NCI-H82 (cell line): ENCODE data around the gene JKAMP.

Source experiments
- DNase-seq: peaks from one replicate; lab custom pipeline; 2025; lab: John Stamatoyannopoulos, UW

The JKAMP gene

GRCh38 chr14:59540852-59541251 is 56.5 kb downstream of the JKAMP start:
- no peak for DNase-seq

- DNase-seq = no peak
These were observed 57.4 kb downstream of the JKAMP start for GRCh38 chr14:59541731-59542130.

GRCh38 chr14:59543873-59544272 is 59.6 kb downstream of the JKAMP start:
- DNase-seq = no peak

GRCh38 chr14:59547310-59547709 is 63.0 kb downstream of the JKAMP start:
- no peak for DNase-seq
